PC-3 (cell line): ENCODE results near the gene CNTNAP2. TPM values are rescaled to one million over a fixed set of nuclear protein-coding genes. Genes with fewer than 3 reads are reported as not detected.

Source experiments
- ATAC-seq: fragments of 200-7000 bp; cut with Tn5 transposase; 2 replicates; pipeline ENCODE4 v1.9.1; 2020; ENCODE audit warnings: mild to moderate bottlenecking, moderate library complexity
- BruUV-seq: library from RNA; stranded (reverse); fragments of 400-500 nt; replicated peaks from 2 replicates; lab custom pipeline; 2021; lab: Mats Ljungman, UMichigan
- CTCF ChIA-PET: fragments of 300-600 bp; sonication (Branson Sonifier 250); formaldehyde crosslinking; loops from one replicate; lab custom pipeline; 2022; ENCODE audit warnings: antibody characterized with exemption; lab: Charles Lee
- POLR2A ChIA-PET: fragments of 300-600 bp; sonication (Branson Sonifier 250); formaldehyde crosslinking; loops from one replicate; lab custom pipeline; 2022; ENCODE audit warnings: antibody characterized with exemption; ENCODE audit not compliant: unreplicated experiment; lab: Charles Lee
- DNase-seq: peaks from one replicate; pipeline ENCODE4 v3.0.0-alpha.2; 2015
- H2AFZ ChIP-seq: fragments of 300-600 bp; sonication (generic); 2 replicates; pipeline ENCODE4 v1.6.0; 2016; ENCODE audit warnings: antibody characterized with exemption, low read length
- H3F3A ChIP-seq: fragments of 300-600 bp; sonication (generic); one replicate; pipeline ENCODE4 v1.6.0; 2017; ENCODE audit warnings: antibody characterized with exemption, low read length, control low read depth, mild to moderate bottlenecking; ENCODE audit not compliant: unreplicated experiment
- H3K27ac ChIP-seq: fragments of 300-600 bp; sonication (generic); 2 replicates; pipeline ENCODE4 v1.5.1; 2016; ENCODE audit warnings: mild to moderate bottlenecking, low read length
- H3K27me3 ChIP-seq: fragments of 300-600 bp; sonication (generic); 2 replicates; pipeline ENCODE4 v1.6.1; 2016; ENCODE audit warnings: low read length, mixed read lengths
- H3K36me3 ChIP-seq: fragments of 300-600 bp; sonication (generic); 2 replicates; pipeline ENCODE4 v1.6.1; 2016; ENCODE audit warnings: low read depth, mixed run types, low read length, mixed read lengths
- H3K4me1 ChIP-seq: fragments of 300-600 bp; sonication (generic); 2 replicates; pipeline ENCODE4 v1.5.1; 2016; ENCODE audit warnings: low read length; ENCODE audit not compliant: insufficient read depth
- H3K4me2 ChIP-seq: fragments of 300-600 bp; sonication (generic); 2 replicates; pipeline ENCODE4 v1.6.0; 2016; ENCODE audit warnings: low read length
- H3K4me3 ChIP-seq: fragments of 300-600 bp; sonication (generic); 2 replicates; pipeline ENCODE4 v1.5.1; 2016; ENCODE audit warnings: mild to moderate bottlenecking, low read length, mixed read lengths
- H3K79me2 ChIP-seq: fragments of 300-600 bp; sonication (generic); 2 replicates; pipeline ENCODE4 v1.6.1; 2017; ENCODE audit warnings: low read length, mixed read lengths
- H3K9ac ChIP-seq: fragments of 300-600 bp; sonication (generic); 2 replicates; pipeline ENCODE4 v1.6.0; 2016; ENCODE audit warnings: mild to moderate bottlenecking, low read length
- H3K9me2 ChIP-seq: fragments of 300-600 bp; sonication (generic); replicated peaks from 2 replicates; pipeline ENCODE4 v1.6.1; 2016; ENCODE audit warnings: mixed run types, low read length, mixed read lengths
- H3K9me3 ChIP-seq: fragments of 300-600 bp; sonication (generic); 2 replicates; pipeline ENCODE4 v1.6.1; 2016; ENCODE audit warnings: low read length, mixed read lengths
- H4K20me1 ChIP-seq: fragments of 300-600 bp; sonication (generic); 2 replicates; pipeline ENCODE4 v1.6.1; 2016; ENCODE audit warnings: low read length, mixed read lengths
- EZH2 ChIP-seq: fragments of 300-600 bp; sonication (generic); IDR thresholded peaks from one replicate; pipeline ENCODE4 v1.6.1; 2017; ENCODE audit warnings: antibody characterized with exemption, mild to moderate bottlenecking, low read length; ENCODE audit not compliant: unreplicated experiment
- EZH2phosphoT487 ChIP-seq: fragments of 300-600 bp; sonication (generic); IDR thresholded peaks from 2 replicates; pipeline ENCODE4 v1.6.1; 2018; ENCODE audit warnings: mild to moderate bottlenecking, antibody characterized with exemption, low read length, borderline replicate concordance
- intact Hi-C: fragments of 100-400 bp; cut with micrococcal nuclease; formaldehyde crosslinking; loops from 2 replicates; pipeline ENCODE4 v1.9.0; 2023
- total RNA-seq: library from RNA; depleted of rRNA; stranded (reverse); fragments of >200 nt; gene quantifications from 2 replicates; pipeline ENCODE4 v1.2.3, GENCODE V29; 2014
- TF ChIP-seq, protein P1 (sequence below): fragments of 300-600 bp; sonication (generic); conservative IDR thresholded peaks from 2 replicates; pipeline ENCODE4 v1.5.1; 2017; ENCODE audit warnings: antibody characterized with exemption, low read depth, mild to moderate bottlenecking, low read length

The CNTNAP2 gene
- total RNA-seq, 1 experiment from 2014 or later: 1.5 TPM

DNA sequence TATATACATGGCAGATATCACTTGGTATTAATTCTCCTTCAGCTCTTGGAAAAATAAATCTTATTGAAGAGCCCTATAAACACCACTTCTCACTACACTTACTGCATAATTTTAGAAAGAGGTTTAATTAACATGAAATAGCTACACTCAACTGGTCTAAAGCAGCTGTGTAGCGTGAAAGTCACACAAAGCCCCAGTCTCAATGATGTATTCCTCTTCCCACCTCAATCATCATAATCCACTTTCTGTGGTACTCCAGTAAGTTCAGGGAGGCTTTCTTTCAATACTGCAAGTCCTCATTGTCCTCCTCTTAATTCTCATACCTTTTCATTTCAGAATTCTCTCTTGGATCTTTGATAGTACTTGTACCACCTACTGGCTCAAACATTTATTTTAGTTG, 688.0 kb downstream of the CNTNAP2 start:
- no peaks in the 10 kb centered on the region for H3K9me2 ChIP-seq
- H3F3A ChIP-seq: no peaks in the 10 kb centered on the region
- no peak overlapping the region for H3K4me3 ChIP-seq
- no peaks in the 10 kb centered on the region for H3K27me3 ChIP-seq
- H3K27ac ChIP-seq: no peak overlapping the region
- no peaks in the 10 kb centered on the region for H4K20me1 ChIP-seq
- ATAC-seq: no peak
- no TSS peak for BruUV-seq
- ChIA-PET CTCF (no interaction called here), POLR2A (no interaction called here)
- H3K79me2 ChIP-seq: no peaks in the 10 kb centered on the region
- H3K4me2 ChIP-seq: no peak overlapping the region
- H3K4me1 ChIP-seq: no peaks in the 10 kb centered on the region
- no peaks in the 10 kb centered on the region for H3K9me3 ChIP-seq
- intact Hi-C loops: no loop called here
- TF ChIP-seq, protein P1, sequence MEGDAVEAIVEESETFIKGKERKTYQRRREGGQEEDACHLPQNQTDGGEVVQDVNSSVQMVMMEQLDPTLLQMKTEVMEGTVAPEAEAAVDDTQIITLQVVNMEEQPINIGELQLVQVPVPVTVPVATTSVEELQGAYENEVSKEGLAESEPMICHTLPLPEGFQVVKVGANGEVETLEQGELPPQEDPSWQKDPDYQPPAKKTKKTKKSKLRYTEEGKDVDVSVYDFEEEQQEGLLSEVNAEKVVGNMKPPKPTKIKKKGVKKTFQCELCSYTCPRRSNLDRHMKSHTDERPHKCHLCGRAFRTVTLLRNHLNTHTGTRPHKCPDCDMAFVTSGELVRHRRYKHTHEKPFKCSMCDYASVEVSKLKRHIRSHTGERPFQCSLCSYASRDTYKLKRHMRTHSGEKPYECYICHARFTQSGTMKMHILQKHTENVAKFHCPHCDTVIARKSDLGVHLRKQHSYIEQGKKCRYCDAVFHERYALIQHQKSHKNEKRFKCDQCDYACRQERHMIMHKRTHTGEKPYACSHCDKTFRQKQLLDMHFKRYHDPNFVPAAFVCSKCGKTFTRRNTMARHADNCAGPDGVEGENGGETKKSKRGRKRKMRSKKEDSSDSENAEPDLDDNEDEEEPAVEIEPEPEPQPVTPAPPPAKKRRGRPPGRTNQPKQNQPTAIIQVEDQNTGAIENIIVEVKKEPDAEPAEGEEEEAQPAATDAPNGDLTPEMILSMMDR: no peak
- TF ChIP-seq EZH2: no peak
- TF ChIP-seq EZH2phosphoT487: no peak
- no peaks in the 10 kb centered on the region for H3K36me3 ChIP-seq
- H3K9ac ChIP-seq: no peak overlapping the region
- no peak for DNase-seq
- H2AFZ ChIP-seq: no peak overlapping the region

DNA sequence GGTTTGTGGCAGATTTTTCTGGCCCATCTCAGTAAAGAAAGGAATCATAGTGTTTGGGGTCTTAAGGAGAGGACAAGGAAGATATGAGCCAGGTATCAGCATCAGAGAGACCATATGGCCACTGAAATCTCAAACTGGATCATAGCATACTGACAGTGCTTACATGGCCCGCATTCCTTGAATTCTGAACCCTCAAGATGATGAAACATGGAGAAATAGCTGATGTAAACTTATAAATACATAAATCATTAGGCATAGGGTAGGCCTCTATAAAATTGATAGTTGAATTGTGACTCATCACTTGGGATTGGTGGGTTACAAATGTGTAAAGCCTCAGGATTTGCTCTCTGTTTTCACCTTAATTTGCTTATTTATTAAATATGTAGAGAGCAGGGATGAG, 688.5 kb downstream of the CNTNAP2 start:
- intact Hi-C loops: no loop called here
- no peak overlapping the region for H3K9ac ChIP-seq

DNA sequence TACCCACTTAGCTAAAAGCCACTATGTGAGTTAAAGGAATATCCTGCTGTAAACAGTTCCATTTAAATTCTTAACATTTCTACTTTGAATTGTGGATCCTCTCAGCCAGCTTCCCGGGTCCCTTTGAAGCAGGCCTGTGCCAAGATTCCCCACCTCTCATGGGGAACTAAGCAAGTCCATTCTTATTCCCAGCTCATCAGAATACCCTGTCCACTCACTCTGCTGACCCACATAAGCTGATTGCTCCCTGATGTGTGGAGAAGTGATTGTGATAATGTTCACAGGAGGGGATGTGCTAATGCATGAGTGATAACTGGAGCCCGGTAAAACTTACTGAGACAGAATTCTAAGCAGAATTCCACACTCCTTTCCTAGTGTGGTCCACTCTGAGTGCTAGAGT, 709.7 kb downstream of the CNTNAP2 start:
- DNase-seq: no peak
- BruUV-seq: no TSS peak
- intact Hi-C loops: no loop called here
- Histone ChIP-seq H3K9ac (no peak overlapping the region), H3K4me3 (no peak overlapping the region), H3K4me1 (no peaks in the 10 kb centered on the region), H3F3A (no peaks in the 10 kb centered on the region), H3K27me3 (no peaks in the 10 kb centered on the region), H3K9me2 (no peaks in the 10 kb centered on the region), H3K27ac (no peak overlapping the region), H3K4me2 (no peak overlapping the region), H4K20me1 (no peaks in the 10 kb centered on the region), H3K79me2 (no peaks in the 10 kb centered on the region), H3K9me3 (no peaks in the 10 kb centered on the region), H3K36me3 (no peaks in the 10 kb centered on the region), H2AFZ (no peak overlapping the region)
- no peak for ATAC-seq
- TF ChIP-seq EZH2phosphoT487 (no peak), EZH2 (no peak)
- TF ChIP-seq, protein P1: no peak
- ChIA-PET CTCF (no interaction called here), POLR2A (no interaction called here)

More for the DNA sequence above, 688.5 kb downstream of the CNTNAP2 start:
- no peaks in the 10 kb centered on the region for H3K9me3 ChIP-seq
- ChIA-PET CTCF (no interaction called here), POLR2A (no interaction called here)
- H4K20me1 ChIP-seq: no peaks in the 10 kb centered on the region
- no peak overlapping the region for H2AFZ ChIP-seq
- H3K9me2 ChIP-seq: no peaks in the 10 kb centered on the region
- ATAC-seq (no peak), DNase-seq (no peak)
- H3K27ac ChIP-seq: no peak overlapping the region
- no peaks in the 10 kb centered on the region for H3K27me3 ChIP-seq
- no peaks in the 10 kb centered on the region for H3K4me1 ChIP-seq
- H3K79me2 ChIP-seq: no peaks in the 10 kb centered on the region
- BruUV-seq: no TSS peak
- no peaks in the 10 kb centered on the region for H3K36me3 ChIP-seq
- TF ChIP-seq EZH2phosphoT487 (no peak), EZH2 (no peak)
- TF ChIP-seq, protein P1: no peak
- no peak overlapping the region for H3K4me2 ChIP-seq
- no peaks in the 10 kb centered on the region for H3F3A ChIP-seq
- no peak overlapping the region for H3K4me3 ChIP-seq
